Neural progenitor cell (in vitro differentiated cells): ENCODE measurements around the gene MAK. TPM values are rescaled to one million over a fixed set of nuclear protein-coding genes. Genes with fewer than 3 reads are reported as not detected.

Experiments
- DNase-seq: peaks from one replicate; pipeline ENCODE4 v3.0.0-alpha.2; 2016; ENCODE audit warnings: low spot score
- H2AFZ ChIP-seq: fragments of 200-600 bp; sonication (generic); replicated peaks from 2 replicates; pipeline ENCODE4 v1.6.1; 2016; ENCODE audit warnings: antibody characterized with exemption
- H3F3A ChIP-seq: fragments of 200-600 bp; sonication (generic); 2 replicates; pipeline ENCODE4 v1.6.1; 2016; ENCODE audit warnings: antibody characterized with exemption, low read depth
- H3K27ac ChIP-seq: fragments of 200-600 bp; sonication (generic); 2 replicates; pipeline ENCODE4 v1.5.1; 2016; ENCODE audit warnings: mild to moderate bottlenecking
- H3K27me3 ChIP-seq: fragments of 200-600 bp; sonication (generic); 2 replicates; pipeline ENCODE4 v1.6.1; 2016; ENCODE audit warnings: mild to moderate bottlenecking, moderate library complexity
- H3K36me3 ChIP-seq: fragments of 200-600 bp; sonication (generic); 2 replicates; pipeline ENCODE4 v1.5.1; 2016
- H3K4me1 ChIP-seq: fragments of 200-600 bp; sonication (generic); 2 replicates; pipeline ENCODE4 v1.6.1; 2016; ENCODE audit warnings: mixed run types
- H3K4me2 ChIP-seq: fragments of 200-600 bp; sonication (generic); 2 replicates; pipeline ENCODE4 v1.6.1; 2016
- H3K4me3 ChIP-seq: fragments of 200-600 bp; sonication (generic); 2 replicates; pipeline ENCODE4 v1.5.1; 2016
- H3K79me2 ChIP-seq: fragments of 200-600 bp; sonication (generic); 2 replicates; pipeline ENCODE4 v1.6.1; 2016; ENCODE audit warnings: low read depth
- H3K9ac ChIP-seq: fragments of 200-600 bp; sonication (generic); 2 replicates; pipeline ENCODE4 v1.6.1; 2016
- H3K9me3 ChIP-seq: fragments of 200-600 bp; sonication (generic); 2 replicates; pipeline ENCODE4 v1.5.1; 2016; ENCODE audit warnings: low read depth
- H4K20me1 ChIP-seq: fragments of 200-600 bp; sonication (generic); 2 replicates; pipeline ENCODE4 v1.6.1; 2016; ENCODE audit warnings: low read depth
- H3K27ac Mint-ChIP-seq: 3 replicates; pipeline ENCODE4 v1.8.0; 2021; ENCODE audit warnings: mixed read lengths
- H3K27me3 Mint-ChIP-seq: 2 replicates; pipeline ENCODE4 v1.8.0; 2022; ENCODE audit warnings: low read depth, mild to moderate bottlenecking, inconsistent platforms, moderate library complexity, mixed read lengths; ENCODE audit not compliant: insufficient read depth
- H3K36me3 Mint-ChIP-seq: 3 replicates; pipeline ENCODE4 v1.8.0; 2021; ENCODE audit warnings: mixed read lengths
- H3K4me1 Mint-ChIP-seq: 3 replicates; pipeline ENCODE4 v1.8.0; 2021; ENCODE audit warnings: mixed read lengths
- H3K4me3 Mint-ChIP-seq: 3 replicates; pipeline ENCODE4 v1.8.0; 2021; ENCODE audit warnings: mild to moderate bottlenecking, moderate library complexity, mixed read lengths
- H3K9me3 Mint-ChIP-seq: 3 replicates; pipeline ENCODE4 v1.8.0; 2020; ENCODE audit warnings: mixed read lengths
- EZH2 ChIP-seq: fragments of 200-600 bp; sonication (generic); IDR thresholded peaks from 2 replicates; pipeline ENCODE4 v1.6.1; 2017; ENCODE audit warnings: antibody characterized with exemption, mild to moderate bottlenecking, moderate library complexity
- EZH2phosphoT487 ChIP-seq: fragments of 200-600 bp; sonication (generic); IDR thresholded peaks from 2 replicates; pipeline ENCODE4 v1.6.1; 2017; ENCODE audit warnings: antibody characterized with exemption
- total RNA-seq: library from RNA; depleted of rRNA; stranded (reverse); fragments of >200 nt; gene quantifications from 2 replicates; pipeline ENCODE4 v1.2.3, GENCODE V29; 2015; ENCODE audit warnings: low replicate concordance
- TF ChIP-seq, protein P1 (sequence below): fragments of 200-600 bp; sonication (generic); IDR thresholded peaks from 2 replicates; pipeline ENCODE4 v1.5.1; 2017; ENCODE audit warnings: antibody characterized with exemption, mild to moderate bottlenecking

Gene MAK
- total RNA-seq, 1 donor from 2014 or later: 4.2 TPM

DNA sequence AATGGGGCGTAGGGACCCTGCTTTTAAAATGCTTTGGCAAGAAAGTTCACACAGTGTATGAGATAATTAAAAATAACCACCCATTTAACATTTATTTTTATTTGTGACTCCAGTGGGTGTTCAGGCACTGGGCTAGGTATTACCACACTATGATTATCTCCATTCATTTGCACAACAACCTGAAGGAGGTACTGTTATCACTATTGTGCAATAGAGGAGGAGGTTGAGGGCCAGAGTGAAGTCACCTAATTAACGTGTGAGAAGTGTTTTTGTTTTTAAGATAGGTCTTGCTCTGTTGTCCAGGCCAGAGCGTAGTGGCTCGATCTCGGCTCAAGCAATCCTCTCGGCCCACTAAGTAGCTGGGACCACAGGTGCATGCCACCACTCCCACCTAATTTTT lies 29.2 kb downstream of the MAK start:
- no peak for DNase-seq
- no peak overlapping the region for H3K4me3 ChIP-seq
- no peak overlapping the region for H2AFZ ChIP-seq
- H3K9me3 ChIP-seq: no peaks in the 10 kb centered on the region
- Mint-ChIP-seq H3K36me3 (peaks cover 11% of the 10 kb centered on the region), H3K4me3 (no peak overlapping the region), H3K4me1 (no peaks in the 10 kb centered on the region), H3K27me3 (no peaks in the 10 kb centered on the region), H3K27ac (no peak overlapping the region), H3K9me3 (no peaks in the 10 kb centered on the region)
- H4K20me1 ChIP-seq: no peaks in the 10 kb centered on the region
- no peaks in the 10 kb centered on the region for H3K4me1 ChIP-seq
- no peak overlapping the region for H3K27ac ChIP-seq
- TF ChIP-seq EZH2 (no peak), EZH2phosphoT487 (no peak)
- TF ChIP-seq, protein P1, sequence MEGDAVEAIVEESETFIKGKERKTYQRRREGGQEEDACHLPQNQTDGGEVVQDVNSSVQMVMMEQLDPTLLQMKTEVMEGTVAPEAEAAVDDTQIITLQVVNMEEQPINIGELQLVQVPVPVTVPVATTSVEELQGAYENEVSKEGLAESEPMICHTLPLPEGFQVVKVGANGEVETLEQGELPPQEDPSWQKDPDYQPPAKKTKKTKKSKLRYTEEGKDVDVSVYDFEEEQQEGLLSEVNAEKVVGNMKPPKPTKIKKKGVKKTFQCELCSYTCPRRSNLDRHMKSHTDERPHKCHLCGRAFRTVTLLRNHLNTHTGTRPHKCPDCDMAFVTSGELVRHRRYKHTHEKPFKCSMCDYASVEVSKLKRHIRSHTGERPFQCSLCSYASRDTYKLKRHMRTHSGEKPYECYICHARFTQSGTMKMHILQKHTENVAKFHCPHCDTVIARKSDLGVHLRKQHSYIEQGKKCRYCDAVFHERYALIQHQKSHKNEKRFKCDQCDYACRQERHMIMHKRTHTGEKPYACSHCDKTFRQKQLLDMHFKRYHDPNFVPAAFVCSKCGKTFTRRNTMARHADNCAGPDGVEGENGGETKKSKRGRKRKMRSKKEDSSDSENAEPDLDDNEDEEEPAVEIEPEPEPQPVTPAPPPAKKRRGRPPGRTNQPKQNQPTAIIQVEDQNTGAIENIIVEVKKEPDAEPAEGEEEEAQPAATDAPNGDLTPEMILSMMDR: no peak
- H3K79me2 ChIP-seq: no peaks in the 10 kb centered on the region
- no peaks in the 10 kb centered on the region for H3K27me3 ChIP-seq
- no peak overlapping the region for H3K4me2 ChIP-seq
- H3F3A ChIP-seq: no peaks in the 10 kb centered on the region
- no peaks in the 10 kb centered on the region for H3K36me3 ChIP-seq
- no peak overlapping the region for H3K9ac ChIP-seq

DNA sequence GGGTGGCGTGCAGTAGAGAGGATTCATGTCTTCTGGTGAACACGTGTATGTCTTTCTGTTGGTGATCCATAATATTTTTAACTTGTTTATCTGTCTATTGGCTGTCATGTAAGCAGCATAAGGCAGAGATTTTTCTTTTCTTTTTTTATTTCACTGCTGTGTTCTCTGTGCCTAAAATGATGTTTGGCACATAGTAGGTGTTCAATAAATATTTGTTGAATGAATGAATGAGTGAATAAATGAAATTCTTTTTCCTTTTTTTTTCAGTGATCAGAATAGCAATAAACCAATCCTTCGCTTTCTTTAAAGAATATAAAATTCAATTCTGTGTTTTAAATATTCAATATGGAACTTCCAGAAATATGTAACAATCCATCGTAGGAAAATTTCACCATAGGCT lies 30.0 kb downstream of the MAK start:
- H3F3A ChIP-seq: no peaks in the 10 kb centered on the region
- H3K27ac Mint-ChIP-seq: no peak overlapping the region
- H3K79me2 ChIP-seq: no peaks in the 10 kb centered on the region
- no peak overlapping the region for H3K4me2 ChIP-seq
- H4K20me1 ChIP-seq: no peaks in the 10 kb centered on the region
- no peaks in the 10 kb centered on the region for H3K27me3 Mint-ChIP-seq
- H3K36me3 ChIP-seq: no peaks in the 10 kb centered on the region
- H3K36me3 Mint-ChIP-seq: peaks cover 11% of the 10 kb centered on the region
- H3K9me3 ChIP-seq: no peaks in the 10 kb centered on the region
- no peak overlapping the region for H3K4me3 Mint-ChIP-seq
- no peak overlapping the region for H3K27ac ChIP-seq
- H3K9ac ChIP-seq: no peak overlapping the region
- H3K27me3 ChIP-seq: no peaks in the 10 kb centered on the region
- H3K4me3 ChIP-seq: no peak overlapping the region
- no peak overlapping the region for H2AFZ ChIP-seq
- no peaks in the 10 kb centered on the region for H3K9me3 Mint-ChIP-seq
- H3K4me1 ChIP-seq: no peaks in the 10 kb centered on the region
- TF ChIP-seq EZH2phosphoT487: no peak
- TF ChIP-seq, protein P1: no peak
- no peak for TF ChIP-seq EZH2
- no peaks in the 10 kb centered on the region for H3K4me1 Mint-ChIP-seq
- DNase-seq: no peak

DNA sequence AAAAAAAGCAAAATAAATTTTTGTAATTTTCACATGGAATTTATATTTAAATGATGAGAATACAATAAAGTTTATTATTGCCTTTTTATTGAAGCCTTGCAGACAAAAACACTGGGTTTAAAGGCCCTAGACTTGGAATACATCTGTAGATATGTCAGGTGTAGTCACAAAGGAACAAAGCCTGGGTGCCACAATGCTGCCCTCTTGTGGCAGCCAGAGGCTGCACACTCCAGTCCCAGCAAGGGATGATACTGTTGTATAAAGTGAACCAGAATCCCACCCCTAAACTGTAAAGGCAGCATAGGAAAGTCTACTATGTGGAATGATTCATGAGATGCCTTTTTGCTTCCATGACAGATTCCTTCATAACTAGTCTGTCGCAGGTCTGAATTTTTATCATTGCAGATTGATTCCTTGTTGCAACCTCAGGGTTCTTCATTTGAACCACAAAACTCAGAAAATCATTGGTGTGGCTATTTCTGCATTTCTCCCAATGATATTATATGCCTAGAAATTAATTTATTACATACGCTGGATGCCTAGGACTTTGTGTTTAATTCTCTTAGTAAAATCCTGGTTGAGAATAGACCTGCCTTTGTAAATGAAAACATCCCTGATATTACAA lies 37.0 kb downstream of the MAK start:
- TF ChIP-seq EZH2 (no peak), EZH2phosphoT487 (no peak)
- TF ChIP-seq, protein P1: peak; percentile 99
- Mint-ChIP-seq H3K9me3 (no peaks in the 10 kb centered on the region), H3K4me1 (no peaks in the 10 kb centered on the region), H3K27me3 (peaks cover 2% of the 10 kb centered on the region), H3K27ac (no peak overlapping the region), H3K36me3 (peaks cover 6% of the 10 kb centered on the region), H3K4me3 (no peak overlapping the region)
- Histone ChIP-seq H3K79me2 (no peaks in the 10 kb centered on the region), H3K9ac (no peak overlapping the region), H3K36me3 (no peaks in the 10 kb centered on the region), H3K27me3 (no peaks in the 10 kb centered on the region), H3K4me3 (no peak overlapping the region), H3K27ac (no peak overlapping the region), H4K20me1 (peaks cover 3% of the 10 kb centered on the region), H3K9me3 (no peaks in the 10 kb centered on the region), H2AFZ (no peak overlapping the region), H3F3A (no peaks in the 10 kb centered on the region), H3K4me1 (no peaks in the 10 kb centered on the region), H3K4me2 (no peak overlapping the region)
- peak; percentile 65 for DNase-seq
